T47D (cell line): Measurements from ENCODE around the gene PTPRH.
"Not testable (repeated sequence)": the region's sequence is repeated elsewhere in the genome, so short reads cannot be mapped to it uniquely, and the experiment has no call there.

Experiments used
- DNase-seq, 2 experiments: peaks; one replicate each; pipeline versions ENCODE4 v3.0.0 to v3.0.0-alpha.2; 2011 to 2012; ENCODE audit warnings: low read depth in 1 of 2, low spot score in 1 of 2
- JUND ChIP-seq: IDR thresholded peaks from 2 replicates; pipeline ENCODE4 v1.6.1; 2012; ENCODE audit warnings: low read depth
- in situ Hi-C: cut with HindIII; loops from 2 replicates; pipeline ENCODE4 v1.10.0; 2016; ENCODE audit warnings: low sequenced_read_pairs, low pct_unique_long_range_greater_than_20kb

PTPRH gene

DNA sequence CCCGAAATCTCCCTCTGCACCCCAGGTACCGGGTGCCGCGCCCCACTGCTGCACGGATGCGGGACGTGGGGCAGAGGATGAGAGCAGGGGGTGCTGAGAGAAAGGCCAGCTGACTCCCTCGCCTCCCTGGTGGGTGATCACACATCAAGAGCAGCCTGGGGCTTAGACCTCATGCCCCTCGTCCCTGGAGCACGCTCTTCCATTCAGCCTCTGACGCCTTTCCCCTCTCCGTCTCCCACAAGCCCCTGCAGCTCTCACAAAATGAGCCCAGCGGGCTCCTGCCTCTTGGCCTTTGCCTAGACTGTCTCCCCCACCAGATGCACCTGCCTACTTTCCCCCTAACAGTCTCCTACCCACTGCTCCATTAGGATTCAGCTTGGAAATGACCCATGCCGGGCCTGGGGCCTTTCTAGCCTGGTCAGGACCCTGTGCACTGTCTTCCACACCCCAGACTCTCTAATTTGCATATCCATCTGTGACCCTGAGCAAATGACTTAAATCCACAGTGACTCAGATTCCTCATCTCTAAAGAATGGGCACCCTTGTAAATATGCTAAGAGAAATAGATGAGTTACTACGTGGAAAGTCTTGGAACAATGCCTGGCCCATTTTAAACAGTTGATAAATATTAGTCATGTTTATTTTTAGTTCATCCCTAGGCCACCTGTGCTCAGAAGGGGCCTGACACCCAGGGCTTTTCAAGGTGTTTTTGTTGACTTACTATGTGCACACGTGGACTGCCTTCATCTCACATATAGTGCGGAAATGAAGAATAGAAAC lies 582 bp upstream of the PTPRH start:
- no peak for DNase-seq
- in situ Hi-C loops = no loop called here
- TF ChIP-seq JUND = no peak

GRCh38 chr19:55206664-55207500 lies 2.4 kb downstream of the PTPRH start:
- peak; percentile 69 to 76 for DNase-seq
- in situ Hi-C loops = no loop called here
- no peak for TF ChIP-seq JUND

GRCh38 chr19:55202199-55202598 lies 7.1 kb downstream of the PTPRH start:
- in situ Hi-C loops = not testable (repeated sequence)

DNA sequence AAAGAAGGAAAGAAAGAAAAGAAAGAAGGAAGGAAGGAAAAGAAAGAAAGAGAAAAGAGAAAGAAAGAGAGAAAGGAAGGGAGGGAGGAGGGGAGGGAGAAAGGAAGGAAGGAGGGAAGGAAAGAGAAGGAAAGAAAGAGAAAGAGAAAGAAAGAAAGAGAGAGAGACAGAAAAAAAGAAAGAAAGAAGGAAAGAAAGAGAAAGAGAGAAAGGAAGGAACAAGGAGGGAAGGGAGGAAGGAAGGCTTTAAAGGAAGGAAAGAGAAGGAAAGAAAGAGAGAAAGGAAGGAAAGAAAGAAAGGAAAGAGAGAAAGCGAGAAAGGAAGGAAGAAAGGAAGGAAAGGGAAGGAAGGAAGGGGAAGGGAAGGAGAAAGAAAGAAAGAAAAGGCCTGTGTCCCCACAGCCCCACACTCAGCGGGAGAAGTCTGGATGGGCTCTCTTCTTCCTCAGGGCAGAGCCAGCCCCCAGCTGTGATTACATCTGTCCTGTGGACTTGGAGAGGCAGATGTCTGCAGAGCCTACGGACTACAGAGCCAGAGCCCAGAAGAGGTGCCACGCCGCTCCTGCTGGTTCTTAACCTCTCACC lies 9.6 kb downstream of the PTPRH start:
- TF ChIP-seq JUND = no peak
- in situ Hi-C loops = no loop called here
- DNase-seq = no peak

More at GRCh38 chr19:55202199-55202598, 7.1 kb downstream of the PTPRH start:
- DNase-seq = peak in 1 of 2 experiments; percentile 47

DNA sequence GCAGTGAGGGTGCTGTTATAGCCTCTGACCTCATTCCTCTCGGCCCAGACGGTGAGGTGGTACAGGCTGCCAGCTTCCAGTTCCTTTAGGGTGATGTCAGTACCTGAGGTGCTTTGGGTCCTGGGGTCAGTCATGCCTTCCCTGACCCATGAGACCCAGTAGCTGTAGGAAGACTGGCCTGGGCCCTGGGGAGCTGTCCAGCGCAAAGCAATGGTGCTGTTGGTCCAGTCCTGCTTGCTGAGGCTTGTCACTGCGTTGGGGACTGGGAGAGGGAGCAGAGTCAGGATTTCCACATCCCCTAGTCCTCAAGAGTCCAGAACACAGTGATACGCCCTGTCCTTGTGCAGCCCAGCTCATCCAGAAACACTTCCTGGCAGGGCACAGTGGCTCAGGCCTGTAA lies 10.7 kb downstream of the PTPRH start:
- no peak for TF ChIP-seq JUND

DNA sequence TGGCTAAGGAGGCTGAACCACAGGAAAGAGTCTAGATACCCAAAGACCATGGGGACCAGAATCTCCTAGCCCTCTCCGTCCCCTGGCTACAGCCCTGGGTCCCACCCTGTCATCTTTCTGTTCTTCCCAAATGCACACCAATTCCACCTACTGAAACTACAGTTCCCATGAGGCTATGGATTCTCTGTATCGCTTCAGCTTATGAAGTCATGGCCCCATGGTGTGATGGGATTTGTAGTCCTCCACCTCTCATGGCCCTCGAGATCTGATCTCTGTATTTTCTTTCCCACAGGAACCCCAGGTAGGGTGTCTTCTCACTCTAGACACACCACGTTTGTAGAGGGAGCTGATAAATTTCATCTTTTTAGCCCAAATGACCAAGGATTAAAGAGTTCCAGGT lies 11.8 kb downstream of the PTPRH start:
- in situ Hi-C loops = no loop called here
- DNase-seq = peak in 1 of 2 experiments; percentile 54
- TF ChIP-seq JUND = no peak

More for the DNA sequence above, 10.7 kb downstream of the PTPRH start:
- no peak for DNase-seq
- in situ Hi-C loops = no loop called here

GRCh38 chr19:55196803-55197202 lies 12.5 kb downstream of the PTPRH start:
- DNase-seq = no peak
- TF ChIP-seq JUND = no peak
- in situ Hi-C loops = no loop called here

DNA sequence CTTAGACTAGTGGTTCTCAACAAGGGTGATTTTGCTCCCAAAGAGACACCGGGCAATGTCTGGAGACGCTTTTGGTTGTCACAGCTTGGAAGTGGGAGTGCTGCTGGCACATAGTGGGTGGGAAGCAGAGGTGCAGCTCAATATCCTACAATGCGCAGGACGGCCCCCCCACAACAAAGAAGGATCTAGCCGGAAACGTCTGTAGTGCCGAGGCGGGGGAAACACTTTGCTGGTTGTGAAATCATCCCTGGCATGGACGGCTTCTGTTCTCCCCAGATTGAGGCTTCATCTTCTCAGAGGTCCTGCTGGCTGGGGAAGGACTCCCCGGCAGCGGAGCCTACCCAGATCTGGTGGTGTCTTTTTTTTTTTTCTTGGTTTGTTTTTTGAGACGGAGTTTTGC lies 15.8 kb downstream of the PTPRH start:
- TF ChIP-seq JUND = no peak
- in situ Hi-C loops = no loop called here
- DNase-seq = no peak

DNA sequence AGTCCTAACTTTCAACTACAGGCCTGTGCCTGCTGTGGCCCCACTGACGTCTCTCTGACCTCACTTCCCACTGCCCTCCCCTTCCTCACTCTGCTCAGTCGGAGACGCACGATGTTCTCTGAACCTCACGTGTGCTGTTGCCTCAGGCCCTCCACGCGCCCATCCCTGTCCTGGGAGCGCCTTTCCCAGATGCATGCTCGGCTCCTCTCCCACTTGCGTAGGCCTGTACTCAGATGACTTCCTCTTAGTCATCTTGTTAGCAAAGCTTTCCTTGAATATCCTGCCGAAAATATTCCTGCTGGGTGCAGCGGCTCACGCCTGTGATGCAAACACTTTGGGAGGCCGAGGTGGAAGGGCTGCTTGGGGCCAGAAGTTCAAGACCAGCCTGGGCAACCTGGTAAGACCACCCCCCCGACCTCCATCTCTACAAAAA lies 19.9 kb downstream of the PTPRH start:
- in situ Hi-C loops = no loop called here
- DNase-seq = no peak

GRCh38 chr19:55188625-55189024 lies 20.7 kb downstream of the PTPRH start:
- TF ChIP-seq JUND = no peak
- in situ Hi-C loops = no loop called here
- DNase-seq = no peak

More for the DNA sequence above, 19.9 kb downstream of the PTPRH start:
- TF ChIP-seq JUND = no peak

DNA sequence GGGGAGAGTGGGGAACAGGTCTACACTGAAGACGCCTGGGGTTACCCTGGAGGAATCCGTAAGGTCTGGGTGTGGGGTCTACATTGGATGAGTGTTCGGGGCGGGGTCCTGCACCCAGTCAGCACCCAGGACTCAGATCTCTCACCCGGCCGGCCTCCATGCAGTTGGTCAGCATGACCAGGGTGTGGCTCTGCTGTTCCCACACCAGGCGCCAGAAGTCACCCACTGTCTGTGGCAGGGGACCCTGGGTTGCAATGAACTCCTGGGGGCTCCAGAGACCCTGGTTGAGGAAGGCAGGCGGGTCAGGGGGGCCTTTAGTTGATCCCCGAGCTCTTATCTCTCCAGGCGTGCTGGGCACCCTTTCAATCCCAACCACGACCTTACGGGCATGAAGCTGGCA lies 23.2 kb downstream of the PTPRH start:
- DNase-seq = no peak
- TF ChIP-seq JUND = no peak
- in situ Hi-C loops = no loop called here

DNA sequence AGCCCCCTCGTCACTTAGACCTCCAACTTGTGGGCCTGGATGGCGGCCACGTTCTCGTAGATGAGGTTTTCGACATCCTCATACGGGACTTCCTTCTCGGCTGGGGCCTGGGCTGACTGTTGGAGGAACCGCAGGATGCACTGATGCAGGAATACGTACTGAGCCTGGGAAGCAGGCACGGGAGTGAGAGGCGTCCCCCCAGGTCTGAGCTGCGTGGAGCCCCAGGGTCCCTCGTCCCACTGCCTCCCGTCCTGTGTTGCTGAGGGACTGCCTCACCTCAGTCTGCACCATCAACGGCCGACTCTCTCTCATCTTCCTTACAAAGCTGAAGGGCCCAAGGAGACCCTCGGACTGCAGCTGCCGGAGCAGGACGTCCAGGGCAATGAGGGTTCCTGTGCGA lies 27.6 kb downstream of the PTPRH start:
- no peak for TF ChIP-seq JUND
- in situ Hi-C loops = no loop called here
- DNase-seq = no peak
